Measurements from ENCODE around the gene MLXIP. TPM values are rescaled to one million over a fixed set of nuclear protein-coding genes. Genes with fewer than 3 reads are reported as not detected.

MLXIP gene
- total RNA-seq, 1 donor = 8.3 TPM

- no peak for TF ChIP-seq CTCF (IDR thresholded peaks at IDR 0.05; ENCODE audit: insufficient read depth, low read length)
Measured at GRCh38 chr12:122067966-122068365, 10.6 kb upstream of the MLXIP start.

GRCh38 chr12:122072031-122072970 lies 6.3 kb upstream of the MLXIP start:
- H3K4me3 ChIP-seq (ENCODE audit: low read depth, low read length) = no peak overlapping the region
- TF ChIP-seq CTCF (IDR thresholded peaks at IDR 0.05; ENCODE audit: insufficient read depth, low read length) = no peak
- DNase-seq (ENCODE audit: low read depth) = peak; percentile 95

More at GRCh38 chr12:122067966-122068365, 10.6 kb upstream of the MLXIP start:
- peak; percentile 88 for DNase-seq (ENCODE audit: low read depth)
- no peak overlapping the region for H3K4me3 ChIP-seq (ENCODE audit: low read depth, low read length)

- DNase-seq (ENCODE audit: low read depth) = no peak
- TF ChIP-seq CTCF (IDR thresholded peaks at IDR 0.05; ENCODE audit: insufficient read depth, low read length) = no peak
- no peak overlapping the region for H3K4me3 ChIP-seq (ENCODE audit: low read depth, low read length)
Measured at GRCh38 chr12:122073815-122074214, 4.7 kb upstream of the MLXIP start.

- no peak for DNase-seq (ENCODE audit: low read depth)
- TF ChIP-seq CTCF (IDR thresholded peaks at IDR 0.05; ENCODE audit: insufficient read depth, low read length) = no peak
- H3K4me3 ChIP-seq (ENCODE audit: low read depth, low read length) = no peak overlapping the region
Measured at GRCh38 chr12:122076743-122077495, 1.6 kb upstream of the MLXIP start.

- no peak for TF ChIP-seq CTCF (IDR thresholded peaks at IDR 0.05; ENCODE audit: insufficient read depth, low read length)
- DNase-seq (ENCODE audit: low read depth) = no peak
- peak overlapping the region; percentile 89 for H3K4me3 ChIP-seq (ENCODE audit: low read depth, low read length)
Measured at GRCh38 chr12:122079033-122079531, 526 bp downstream of the MLXIP start.

GRCh38 chr12:122079532-122080081 lies 1.1 kb downstream of the MLXIP start:
- no peak for TF ChIP-seq CTCF (IDR thresholded peaks at IDR 0.05; ENCODE audit: insufficient read depth, low read length)

More at GRCh38 chr12:122079532-122080081, 1.1 kb downstream of the MLXIP start:
- DNase-seq (ENCODE audit: low read depth) = peak; percentile 25
- H3K4me3 ChIP-seq (ENCODE audit: low read depth, low read length) = peak overlapping the region; percentile 89
